ENCODE data around the gene USP21. TPM values are rescaled to one million over a fixed set of nuclear protein-coding genes. Genes with fewer than 3 reads are reported as not detected.

Gene USP21
- total and polyA plus RNA-seq, 7 experiments from 2014 or later, result 15.2 to 66.0 (median 38.0) TPM

- no peak overlapping the region for H3K27ac ChIP-seq (ENCODE audit: low read depth, low read length)
Measured at GRCh38 chr1:161214369-161214768, 55.1 kb downstream of the USP21 start.

GRCh38 chr1:161215076-161215475 lies 55.8 kb downstream of the USP21 start, which contains the start of gene FCER1G:
TSS of gene FCER1G (plus strand) at chr1:161215295. CDS start at chr1:161215322, 27 bp downstream.
- ChIA-PET POLR2A (interaction anchor here (0.8 to 16.8 kb wide), 4 partner anchors 9 to 585 kb away, joined by 3 to 508 read pairs (median 11); partner anchors contain the start of genes ADAMTS4, NDUFS2 and TOMM40L), CTCF (interaction anchor here (0.8 to 2.7 kb wide), 2 partner anchors 10 to 76 kb away, joined by 7 to 24 read pairs; partner anchors contain the start of gene TOMM40L)
- Histone ChIP-seq H3K4me1 (ENCODE audit: control insufficient read depth in 2 of 2, insufficient read depth in 2 of 2, low read length in 2 of 2) (peaks cover 0 to 39% of the 10 kb centered on the region in 2 donors), H3K4me3 (ENCODE audit: low read length) (no peak within 1 kb of the TSS), H3K9me3 (ENCODE audit: control insufficient read depth in 2 of 3, low read length in 3 of 3) (no peaks in the 10 kb centered on the region), H3K27me3 (ENCODE audit: control insufficient read depth in 2 of 2, insufficient read depth in 2 of 2, low read length in 2 of 2) (no peaks in the 10 kb centered on the region), H3K27ac (ENCODE audit: low read depth, low read length) (no peak within 1 kb of the TSS), H3K36me3 (ENCODE audit: control insufficient read depth in 2 of 3, insufficient read depth in 3 of 3, low read length in 3 of 3) (peaks cover 19 to 48% (median 22%) of the 10 kb centered on the region in 3 experiments)
- H3K27ac Mint-ChIP-seq, result peak within 1 kb of the TSS; percentile 63 to 99 (median 78)
- intact Hi-C loops (cut with micrococcal nuclease), result no loop called here
- H3K9me3 Mint-ChIP-seq, result no peaks in the 10 kb centered on the region
- peak; percentile 51 for ATAC-seq
- no peaks in the 10 kb centered on the region for H3K27me3 Mint-ChIP-seq
- H3K4me3 Mint-ChIP-seq, result peak within 1 kb of the TSS in 7 of 10 donors; percentile 18 to 83 (median 44)
- H3K4me1 Mint-ChIP-seq, result peaks cover 32 to 61% (median 50%) of the 10 kb centered on the region in 7 donors
- H3K36me3 Mint-ChIP-seq, result peaks cover 8 to 37% (median 25%) of the 10 kb centered on the region in 5 donors
- no peak for DNase-seq

More at GRCh38 chr1:161214369-161214768, 55.1 kb downstream of the USP21 start:
- no peak overlapping the region for H3K4me3 Mint-ChIP-seq
- Histone ChIP-seq H3K27me3 (ENCODE audit: control insufficient read depth in 2 of 2, insufficient read depth in 2 of 2, low read length in 2 of 2) (no peaks in the 10 kb centered on the region), H3K9me3 (ENCODE audit: control insufficient read depth in 2 of 3, low read length in 3 of 3) (no peaks in the 10 kb centered on the region), H3K4me1 (ENCODE audit: control insufficient read depth in 2 of 2, insufficient read depth in 2 of 2, low read length in 2 of 2) (peaks cover 0 to 39% of the 10 kb centered on the region in 2 donors), H3K36me3 (ENCODE audit: control insufficient read depth in 2 of 3, insufficient read depth in 3 of 3, low read length in 3 of 3) (peaks cover 24 to 55% (median 24%) of the 10 kb centered on the region in 3 experiments), H3K4me3 (ENCODE audit: low read length) (no peak overlapping the region)
- H3K4me1 Mint-ChIP-seq, result peaks cover 34 to 61% (median 50%) of the 10 kb centered on the region in 7 donors
- DNase-seq, result no peak
- no peaks in the 10 kb centered on the region for H3K27me3 Mint-ChIP-seq
- CTCF ChIA-PET, result interaction anchor here (6.9 kb wide), 1 partner anchor 12 kb away, joined by 74 read pairs; the partner anchor contains the start of gene TOMM40L
- peaks cover 14 to 44% (median 33%) of the 10 kb centered on the region in 5 donors for H3K36me3 Mint-ChIP-seq
- intact Hi-C loops (cut with micrococcal nuclease), result no loop called here
- no peak for ATAC-seq
- H3K27ac Mint-ChIP-seq, result peak overlapping the region in 5 of 9 donors; percentile 30 to 99 (median 78)
- H3K9me3 Mint-ChIP-seq, result no peaks in the 10 kb centered on the region
- POLR2A ChIA-PET, result interaction anchor here (16.8 kb wide), 1 partner anchor 15 kb away, joined by 508 read pairs; the partner anchor contains the start of genes ADAMTS4 and NDUFS2

Other genes with a start within 250 kb of the USP21 start
- gene ITLN2, start 204.7 kb upstream of the USP21 start, total RNA-seq, result not detected
- gene ITLN2, start 204.7 kb upstream of the USP21 start, polyA plus RNA-seq, result not detected
- 10 to 100 TPM; 11.3 to 23.7 (median 16.5) TPM for gene F11R, start 138.3 kb upstream of the USP21 start, total RNA-seq
- 10 to 100 TPM; 12.7 to 14.4 TPM for gene F11R, start 138.3 kb upstream of the USP21 start, polyA plus RNA-seq
- gene TSTD1, start 120.5 kb upstream of the USP21 start, total RNA-seq, result 10 to 100 TPM; 49.8 to 84.0 (median 58.2) TPM
- 100 to 1,000 TPM; 349 to 494 TPM for gene TSTD1, start 120.5 kb upstream of the USP21 start, polyA plus RNA-seq
- 100 to 1,000 TPM in 1 of 5 experiments, 10 to 100 TPM in 4; 71.6 to 115 (median 91.7) TPM for gene USF1, start 113.5 kb upstream of the USP21 start, total RNA-seq
- gene USF1, start 113.5 kb upstream of the USP21 start, polyA plus RNA-seq, result 1 to 10 TPM; 3.9 to 5.5 TPM
- gene ARHGAP30, start 89.6 kb upstream of the USP21 start, total RNA-seq, result 100 to 1,000 TPM; 152 to 291 (median 235) TPM
- 100 to 1,000 TPM; 128 to 258 TPM for gene ARHGAP30, start 89.6 kb upstream of the USP21 start, polyA plus RNA-seq
- not detected for gene NECTIN4, start 69.9 kb upstream of the USP21 start, total RNA-seq
- not detected for gene NECTIN4, start 69.9 kb upstream of the USP21 start, polyA plus RNA-seq
- gene KLHDC9, start 61.1 kb upstream of the USP21 start, total RNA-seq, result 1 to 10 TPM in 1 of 5 experiments, under 1 TPM in 1, not detected in 3; 0.40 to 1.1 TPM
- under 1 TPM in 1 of 2 donors, not detected in 1; 0.74 TPM for gene KLHDC9, start 61.1 kb upstream of the USP21 start, polyA plus RNA-seq
- 10 to 100 TPM; 32.0 to 67.9 (median 34.0) TPM for gene PFDN2, start 41.5 kb upstream of the USP21 start, total RNA-seq
- gene PFDN2, start 41.5 kb upstream of the USP21 start, polyA plus RNA-seq, result 10 to 100 TPM; 66.6 to 84.0 TPM
- 10 to 100 TPM; 23.3 to 49.6 (median 41.8) TPM for gene NIT1, start 41.4 kb upstream of the USP21 start, total RNA-seq
- gene NIT1, start 41.4 kb upstream of the USP21 start, polyA plus RNA-seq, result 10 to 100 TPM; 14.1 to 28.4 TPM
- 10 to 100 TPM; 34.3 to 43.0 (median 36.0) TPM for gene DEDD, start 26.8 kb upstream of the USP21 start, total RNA-seq
- gene DEDD, start 26.8 kb upstream of the USP21 start, polyA plus RNA-seq, result 10 to 100 TPM; 34.0 to 48.7 TPM
- gene UFC1, start 5.5 kb upstream of the USP21 start, total RNA-seq, result 100 to 1,000 TPM in 2 of 5 experiments, 10 to 100 TPM in 3; 83.7 to 116 (median 98.9) TPM
- gene UFC1, start 5.5 kb upstream of the USP21 start, polyA plus RNA-seq, result 100 to 1,000 TPM; 129 to 132 TPM
- gene PPOX, start 6.9 kb downstream of the USP21 start, total RNA-seq, result 10 to 100 TPM; 39.7 to 76.2 (median 43.4) TPM
- 10 to 100 TPM; 20.1 to 22.9 TPM for gene PPOX, start 6.9 kb downstream of the USP21 start, polyA plus RNA-seq
- 10 to 100 TPM; 40.5 to 83.7 (median 54.3) TPM for gene B4GALT3, start 18.0 kb downstream of the USP21 start, total RNA-seq
- gene B4GALT3, start 18.0 kb downstream of the USP21 start, polyA plus RNA-seq, result 10 to 100 TPM; 36.2 to 52.5 TPM
- gene ADAMTS4, start 39.6 kb downstream of the USP21 start, total RNA-seq, result 1 to 10 TPM in 4 of 5 experiments, under 1 TPM in 1; 0.70 to 3.3 (median 1.6) TPM
- under 1 TPM; 0.21 to 0.38 TPM for gene ADAMTS4, start 39.6 kb downstream of the USP21 start, polyA plus RNA-seq
- gene NDUFS2, start 42.9 kb downstream of the USP21 start, total RNA-seq, result 100 to 1,000 TPM in 2 of 5 experiments, 10 to 100 TPM in 3; 64.1 to 131 (median 85.3) TPM
- 100 to 1,000 TPM in 1 of 2 donors, 10 to 100 TPM in 1; 94.6 to 102 TPM for gene NDUFS2, start 42.9 kb downstream of the USP21 start, polyA plus RNA-seq
- 100 to 1,000 TPM in 1 of 5 experiments, 10 to 100 TPM in 3, 1 to 10 TPM in 1; 2.6 to 171 (median 14.5) TPM for gene FCER1G, start 55.8 kb downstream of the USP21 start, total RNA-seq
- gene FCER1G, start 55.8 kb downstream of the USP21 start, polyA plus RNA-seq, result 1 to 10 TPM; 2.7 to 5.1 TPM
- not detected for gene APOA2, start 64.1 kb downstream of the USP21 start, total RNA-seq
- not detected for gene APOA2, start 64.1 kb downstream of the USP21 start, polyA plus RNA-seq
- gene TOMM40L, start 66.6 kb downstream of the USP21 start, total RNA-seq, result 10 to 100 TPM in 4 of 5 experiments, 1 to 10 TPM in 1; 8.9 to 24.3 (median 11.8) TPM
- 1 to 10 TPM; 6.0 to 6.4 TPM for gene TOMM40L, start 66.6 kb downstream of the USP21 start, polyA plus RNA-seq
- gene NR1I3, start 78.7 kb downstream of the USP21 start, total RNA-seq, result not detected
- gene NR1I3, start 78.7 kb downstream of the USP21 start, polyA plus RNA-seq, result not detected
- not detected for gene PCP4L1, start 99.2 kb downstream of the USP21 start, total RNA-seq
- under 1 TPM in 1 of 2 donors, not detected in 1; 0.15 TPM for gene PCP4L1, start 99.2 kb downstream of the USP21 start, polyA plus RNA-seq
- gene MPZ, start 150.5 kb downstream of the USP21 start, total RNA-seq, result 10 to 100 TPM in 2 of 5 experiments, 1 to 10 TPM in 3; 2.3 to 12.4 (median 6.2) TPM
- gene MPZ, start 150.5 kb downstream of the USP21 start, polyA plus RNA-seq, result not detected
- 100 to 1,000 TPM in 3 of 5 experiments, 10 to 100 TPM in 2; 66.3 to 174 (median 106) TPM for gene SDHC, start 154.9 kb downstream of the USP21 start, total RNA-seq
- 100 to 1,000 TPM; 201 to 274 TPM for gene SDHC, start 154.9 kb downstream of the USP21 start, polyA plus RNA-seq
- not detected for gene CFAP126, start 208.4 kb downstream of the USP21 start, total RNA-seq
- not detected for gene CFAP126, start 208.4 kb downstream of the USP21 start, polyA plus RNA-seq